DLD1 (cell line): ENCODE measurements around the gene PGD.
"Not testable (repeated sequence)": the region's sequence is repeated elsewhere in the genome, so short reads cannot be mapped to it uniquely, and the experiment has no call there.

Experiments
- in situ Hi-C: cut with HindIII; loops from 2 replicates; pipeline ENCODE4 v1.10.0; 2017; ENCODE audit warnings: low sequenced_read_pairs

Gene PGD

DNA sequence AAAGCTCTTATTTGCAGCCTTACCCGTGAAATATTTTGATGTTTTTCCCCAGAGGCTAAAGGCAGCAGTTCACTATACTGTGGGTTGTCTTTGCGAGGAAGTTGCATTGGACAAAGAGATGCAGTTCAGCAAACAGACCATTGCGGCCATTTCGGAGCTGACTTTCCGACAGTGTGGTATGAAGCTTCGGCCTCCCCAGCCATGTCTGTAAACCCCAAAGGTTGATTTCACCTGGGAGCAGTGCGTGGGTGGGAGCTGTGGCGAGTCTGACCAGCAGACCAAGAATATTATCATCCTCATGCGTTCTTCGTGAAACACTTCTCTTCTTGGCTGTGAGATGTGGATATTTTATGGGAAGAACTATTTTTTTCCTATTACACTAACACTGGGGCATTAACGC, 34.9 kb downstream of the PGD start:
- in situ Hi-C loops: no loop called here

DNA sequence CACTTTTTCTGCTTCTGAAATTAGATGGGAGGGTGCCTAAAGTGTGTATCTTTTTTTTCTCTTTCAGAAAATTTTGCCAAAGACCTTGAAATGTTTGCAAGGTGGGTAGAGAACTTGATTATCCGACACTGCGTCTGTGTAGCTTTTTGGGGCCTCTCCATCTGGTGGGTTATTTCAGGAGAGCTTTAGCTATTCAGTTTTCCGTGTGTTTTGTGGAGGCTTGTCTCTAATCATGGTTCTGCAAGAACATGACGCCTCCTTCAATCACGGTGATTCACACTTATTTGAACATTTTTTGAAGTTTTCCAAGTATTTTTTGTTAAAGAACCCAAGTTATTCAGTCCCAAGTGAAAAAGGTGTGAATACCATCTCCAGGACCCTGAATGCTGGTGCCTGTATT, 35.7 kb downstream of the PGD start:
- in situ Hi-C loops: no loop called here

GRCh38 chr1:10437052-10437451, 38.2 kb downstream of the PGD start:
- in situ Hi-C loops: no loop called here

DNA sequence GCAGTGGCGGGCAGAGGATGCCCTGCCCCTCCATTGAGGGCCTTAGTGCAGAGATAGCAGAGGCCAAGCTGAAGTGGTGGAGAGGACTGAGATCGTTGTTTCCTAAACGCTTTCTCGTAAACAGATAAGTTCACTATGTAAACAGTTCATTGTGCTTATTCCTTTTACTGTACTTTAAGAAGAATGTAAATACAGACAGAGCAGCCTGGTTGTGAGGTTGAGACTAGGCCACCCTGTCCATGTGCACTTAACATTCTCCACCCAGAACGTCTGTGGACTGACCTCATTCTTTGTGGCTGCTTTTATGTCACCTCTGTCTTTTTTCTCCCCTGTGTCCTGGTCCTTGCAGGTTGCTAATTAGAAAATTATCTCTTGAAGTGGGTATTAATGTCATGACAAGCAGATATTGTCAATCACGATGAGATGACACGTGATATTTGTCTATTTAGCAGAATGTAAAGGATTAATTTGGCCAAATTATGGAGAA, 39.9 kb downstream of the PGD start:
- in situ Hi-C loops: no loop called here

DNA sequence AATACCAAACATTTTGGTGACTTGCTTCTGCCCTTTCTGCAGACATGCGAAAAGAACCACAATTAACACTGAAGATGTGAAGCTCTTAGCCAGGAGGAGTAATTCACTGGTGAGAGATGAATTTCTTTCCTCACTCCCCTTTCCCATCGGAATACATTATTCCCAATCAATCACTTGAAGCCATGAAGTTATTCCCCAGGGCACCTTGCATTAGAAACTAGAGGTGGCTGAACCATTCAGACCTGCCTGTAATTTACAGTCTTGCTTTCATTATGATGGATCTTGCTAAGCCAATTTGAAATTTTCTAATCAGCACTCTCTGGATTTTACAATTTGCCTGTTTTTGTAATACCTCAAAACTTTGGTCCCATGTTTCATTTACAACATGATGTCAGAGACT, 41.4 kb downstream of the PGD start:
- in situ Hi-C loops: no loop called here

- in situ Hi-C loops: no loop called here
These were observed 41.9 kb downstream of the PGD start for GRCh38 chr1:10440794-10441193.

DNA sequence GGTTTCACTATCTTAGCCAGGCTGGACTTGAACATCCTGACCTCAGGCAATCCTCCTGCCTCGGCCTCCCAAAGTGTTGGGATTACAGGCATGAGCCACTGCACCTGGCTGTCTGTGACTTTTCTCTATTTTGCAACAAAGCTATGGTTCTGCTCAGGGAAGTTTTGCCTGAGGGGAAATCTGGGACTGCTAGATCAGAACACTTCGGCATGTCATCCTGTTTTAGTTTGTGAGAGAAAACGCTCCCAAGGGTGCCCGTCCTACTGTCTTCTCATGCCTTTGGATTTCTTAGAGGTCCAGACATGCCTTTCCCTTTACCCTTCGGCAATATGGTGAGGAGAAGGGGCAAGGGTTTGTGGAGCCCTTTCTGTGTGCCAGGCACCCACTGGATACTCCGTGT, 45.4 kb downstream of the PGD start:
- in situ Hi-C loops: no loop called here

- in situ Hi-C loops: no loop called here
These were observed 46.0 kb downstream of the PGD start for GRCh38 chr1:10444795-10445397.

- in situ Hi-C loops: no loop called here
These were observed 48.0 kb downstream of the PGD start for GRCh38 chr1:10446790-10447422.

GRCh38 chr1:10449751-10450150, 50.9 kb downstream of the PGD start, which contains the start of gene CORT:
TSS of gene CORT (plus strand) at chr1:10450031. CDS start at chr1:10450224, 193 bp downstream.
- in situ Hi-C loops: loop anchor here (5.0 kb wide), 1 partner anchor 43 kb away; no protein-coding TSS in a partner anchor

DNA sequence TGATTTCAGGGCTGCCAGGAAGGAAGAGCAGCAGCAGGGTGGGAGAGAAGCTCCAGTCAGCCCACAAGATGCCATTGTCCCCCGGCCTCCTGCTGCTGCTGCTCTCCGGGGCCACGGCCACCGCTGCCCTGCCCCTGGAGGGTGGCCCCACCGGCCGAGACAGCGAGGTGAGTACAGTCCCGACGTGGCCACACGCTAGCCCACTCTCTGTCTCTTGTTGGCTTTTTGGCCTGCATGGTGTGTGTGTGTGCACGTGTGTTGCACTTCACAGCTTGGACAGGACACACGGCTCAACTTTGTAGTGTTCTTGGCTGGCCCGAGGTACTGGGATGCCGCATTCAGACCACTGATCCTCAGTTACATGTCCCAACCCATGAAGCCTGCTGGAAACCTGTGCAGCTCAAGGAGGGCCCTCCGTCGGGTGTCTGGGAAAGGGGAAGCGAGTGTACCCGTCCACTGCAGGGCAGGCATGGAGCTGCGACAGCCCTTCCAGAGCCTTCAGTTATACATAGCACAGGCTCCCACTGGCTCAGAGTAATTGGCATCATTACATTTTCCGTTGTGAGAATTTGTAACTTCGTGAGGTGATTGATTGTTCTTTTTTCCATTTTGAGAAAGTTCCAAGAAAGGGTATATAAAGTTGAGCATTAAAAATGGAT, 51.4 kb downstream of the PGD start:
- in situ Hi-C loops: loop anchor here (5.0 kb wide), 1 partner anchor 42 kb away; no protein-coding TSS in a partner anchor

- in situ Hi-C loops: loop anchor here (5.0 kb wide), 1 partner anchor 41 kb away; no protein-coding TSS in a partner anchor
These were observed 52.0 kb downstream of the PGD start for GRCh38 chr1:10450836-10451235.

- in situ Hi-C loops: loop anchor here (5.0 kb wide), 1 partner anchor 41 kb away; no protein-coding TSS in a partner anchor
These were observed 52.4 kb downstream of the PGD start for GRCh38 chr1:10451287-10451686.

- in situ Hi-C loops: no loop called here
These were observed 57.2 kb downstream of the PGD start for GRCh38 chr1:10456048-10456447.

GRCh38 chr1:10456661-10457060, 57.8 kb downstream of the PGD start:
- in situ Hi-C loops: no loop called here

DNA sequence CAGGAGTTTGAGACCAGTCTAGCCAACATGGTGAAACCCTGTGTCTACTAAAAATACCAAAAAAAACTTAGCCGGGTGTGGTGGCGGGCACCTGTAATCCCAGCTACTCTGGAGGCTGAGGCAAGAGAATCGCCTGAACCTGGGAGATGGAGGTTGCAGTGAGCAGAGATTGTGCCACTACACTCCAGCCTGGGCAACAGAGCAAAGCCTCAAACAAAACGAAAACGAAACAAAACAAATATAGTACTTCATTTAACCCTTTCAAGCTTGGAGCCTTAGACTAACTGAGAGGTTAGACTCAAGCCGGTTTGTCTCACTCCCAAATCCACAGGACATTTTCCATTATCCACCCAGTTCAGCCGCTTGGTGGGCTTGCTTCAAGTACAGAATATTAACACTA, 58.6 kb downstream of the PGD start:
- in situ Hi-C loops: not testable (repeated sequence)

DNA sequence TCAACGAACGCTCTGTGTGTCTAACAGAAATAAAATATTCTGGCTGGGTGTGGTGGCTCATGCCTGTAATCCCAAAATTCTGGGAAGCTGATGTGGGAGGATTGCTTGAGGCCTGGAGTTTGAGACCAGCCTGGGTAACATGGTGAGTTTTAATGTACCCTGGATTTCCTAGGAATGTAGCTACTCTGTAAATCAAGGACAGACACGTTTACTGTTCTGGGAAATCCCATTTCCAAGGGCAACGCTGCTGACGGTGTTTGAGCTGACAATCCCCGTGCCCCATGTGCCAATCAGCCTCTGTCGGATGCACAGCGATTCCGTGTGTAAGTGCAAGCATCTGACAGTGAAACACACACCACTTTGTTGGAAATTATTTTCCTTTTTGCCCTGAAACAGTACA, 59.0 kb downstream of the PGD start:
- in situ Hi-C loops: no loop called here

DNA sequence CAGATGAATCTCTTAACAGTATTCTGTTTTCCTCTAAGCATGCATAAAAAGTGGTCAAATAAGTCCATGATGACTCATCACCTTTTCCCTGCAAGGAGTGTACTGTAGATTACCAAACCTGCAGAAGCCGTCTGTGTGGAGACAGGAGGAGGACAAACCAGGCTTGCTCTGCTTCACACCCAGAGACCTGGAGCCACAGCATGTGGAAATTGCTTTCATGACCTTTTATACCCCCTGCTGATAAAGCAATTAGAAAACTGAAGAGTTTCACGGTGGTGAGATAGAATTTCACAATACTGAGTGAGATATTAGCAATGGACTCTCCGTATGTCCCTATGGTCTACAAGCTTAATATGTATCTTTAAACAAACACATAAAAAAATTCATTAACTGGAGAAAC, 60.3 kb downstream of the PGD start:
- in situ Hi-C loops: no loop called here

DNA sequence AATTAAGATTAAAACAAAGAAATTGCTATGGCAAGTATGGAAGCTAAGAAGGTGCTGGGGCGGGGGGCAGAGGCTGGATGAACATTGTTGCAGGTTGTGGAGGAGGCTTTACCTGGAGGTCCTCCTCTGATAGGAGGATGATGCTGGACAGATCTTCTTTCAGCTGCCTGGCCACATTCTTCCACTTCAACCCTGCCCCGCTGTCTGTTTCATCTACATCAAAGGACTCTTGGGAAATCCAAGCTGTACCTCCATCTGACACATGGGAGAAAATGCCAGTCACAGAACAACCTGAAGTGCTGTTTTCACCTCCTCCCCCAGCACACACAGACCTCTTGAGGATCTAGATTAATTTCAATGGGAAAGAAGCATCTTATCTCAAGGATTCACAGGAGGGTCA, 68.2 kb downstream of the PGD start:
- in situ Hi-C loops: no loop called here

DNA sequence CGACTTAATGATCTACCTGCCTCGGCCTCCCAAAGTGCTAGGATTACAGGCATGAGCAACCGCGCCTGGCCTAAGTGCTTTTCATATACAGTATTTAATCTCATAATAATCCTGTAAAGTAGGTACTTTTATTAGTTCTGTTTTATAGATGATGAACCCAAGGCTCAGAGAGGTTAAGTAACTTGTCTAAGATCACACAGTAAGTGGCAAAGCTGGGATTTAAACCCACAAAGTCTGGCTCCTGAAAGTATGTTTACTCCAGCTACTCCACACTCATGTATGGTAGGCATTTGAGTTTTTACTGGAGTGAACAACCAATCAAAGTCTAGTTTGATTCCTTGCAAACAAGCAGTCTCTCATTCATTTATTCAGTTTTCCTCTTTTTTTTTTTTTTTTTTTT, 71.2 kb downstream of the PGD start:
- in situ Hi-C loops: no loop called here
